HepG2 (cell line): ENCODE results near the gene RASL12. TPM values are rescaled to one million over a fixed set of nuclear protein-coding genes. Genes with fewer than 3 reads are reported as not detected.

Source experiments
- ATAC-seq: fragments of 200-7000 bp; cut with Tn5 transposase; 3 replicates; pipeline ENCODE4 v1.9.1; 2020; ENCODE audit warnings: mild to moderate bottlenecking, moderate library complexity
- BruUV-seq: library from RNA; stranded (reverse); fragments of 400-500 nt; replicated peaks from 2 replicates; lab custom pipeline; 2021; lab: Mats Ljungman, UMichigan
- CTCF ChIA-PET: fragments of 300-600 bp; formaldehyde crosslinking; extraction: SDS; loops from one replicate; lab custom pipeline; 2021; ENCODE audit warnings: low total read pairs, inconsistent platforms, low intra/inter-chr PET ratio; lab: Yijun Ruan, JAX
- POLR2A ChIA-PET: fragments of 350-600 bp; sonication (Branson Sonifier 250); formaldehyde crosslinking; loops from one replicate; lab custom pipeline; 2020; ENCODE audit warnings: antibody characterized with exemption, inconsistent platforms; lab: Yijun Ruan, JAX
- DNase-seq: peaks from one replicate; pipeline ENCODE4 v3.0.0-alpha.2; 2015; ENCODE audit warnings: low spot score
- FAIRE-seq: peaks from 3 replicates; lab custom pipeline; 2011; peaks lifted over from hg19 to GRCh38; lab: Jason Lieb, UNC
- H2AFZ ChIP-seq: one replicate; pipeline ENCODE4 v1.6.1; 2011; ENCODE audit warnings: low read length, inconsistent platforms
- H3K27ac ChIP-seq: fragments of 300-600 bp; 3 replicates; pipeline ENCODE4 v1.8.0; 2011; ENCODE audit warnings: mixed run types, mild to moderate bottlenecking, mixed read lengths, low read length, inconsistent platforms; ENCODE audit not compliant: insufficient read depth; ENCODE audit errors: extremely low read length
- H3K27me3 ChIP-seq, 2 experiments: fragments of 200-600 bp in 1 of 2; 2 replicates in 1 of 2; 3 replicates in 1 of 2; pipeline versions ENCODE4 v1.6.0 to v1.8.0; 2011; ENCODE audit warnings: low read length in 2 of 2, mild to moderate bottlenecking in 2 of 2, moderate library complexity in 2 of 2, inconsistent platforms in 1 of 2; ENCODE audit not compliant: insufficient read depth in 2 of 2, control insufficient read depth in 1 of 2
- H3K36me3 ChIP-seq, 2 experiments: fragments of 200-600 bp in 1 of 2; replicated peaks in 1 of 2; 2 replicates in 1 of 2; 3 replicates in 1 of 2; pipeline versions ENCODE4 v1.5.1 to v1.8.0; 2011; ENCODE audit warnings: low read length in 2 of 2, inconsistent platforms in 1 of 2; ENCODE audit not compliant: insufficient read depth in 2 of 2, control insufficient read depth in 1 of 2
- H3K4me1 ChIP-seq: 2 replicates; pipeline ENCODE4 v1.5.1; 2012; ENCODE audit warnings: low read length, inconsistent platforms; ENCODE audit not compliant: insufficient read depth
- H3K4me2 ChIP-seq: 2 replicates; pipeline ENCODE4 v1.6.0; 2011; ENCODE audit warnings: low read depth, low read length, inconsistent platforms
- H3K4me3 ChIP-seq, 3 experiments: fragments of 200-600 bp in 1 of 3; sonication (generic), shearing (Covaris generic) in 1 of 3; replicated peaks in 1 of 3; 2 replicates each; pipeline ENCODE4 v1.5.1; 2011 to 2016; ENCODE audit warnings: low read length in 3 of 3, inconsistent platforms in 2 of 3, low read depth in 2 of 3, mild to moderate bottlenecking in 2 of 3, control low read depth in 1 of 3, mixed read lengths in 1 of 3; ENCODE audit not compliant: insufficient read depth in 1 of 3
- H3K79me2 ChIP-seq: one replicate; pipeline ENCODE4 v1.6.1; 2011; ENCODE audit warnings: low read length, inconsistent platforms; ENCODE audit not compliant: insufficient read depth
- H3K9ac ChIP-seq: 2 replicates; pipeline ENCODE4 v1.6.0; 2011; ENCODE audit warnings: mild to moderate bottlenecking, low read depth, low read length, inconsistent platforms; ENCODE audit not compliant: insufficient read depth
- H3K9me3 ChIP-seq: 2 replicates; pipeline ENCODE4 v1.5.1; 2012; ENCODE audit warnings: mild to moderate bottlenecking, low read length
- H4K20me1 ChIP-seq: 2 replicates; pipeline ENCODE4 v1.6.0; 2011; ENCODE audit warnings: inconsistent platforms, mild to moderate bottlenecking, low read length, moderate library complexity; ENCODE audit not compliant: insufficient read depth
- DDIT3 ChIP-seq: sonication (generic); formaldehyde crosslinking; IDR thresholded peaks from 2 replicates; pipeline ENCODE4 v1.4.0; 2020; ENCODE audit warnings: mild to moderate bottlenecking, missing genetic modification reagents
- DMAP1 ChIP-seq: IDR thresholded peaks from 2 replicates; pipeline ENCODE4 v1.6.1; 2016
- DRAP1 ChIP-seq: IDR thresholded peaks from 2 replicates; pipeline ENCODE4 v1.6.1; 2016; ENCODE audit warnings: missing genetic modification reagents, missing compliant biosample characterization
- EHMT2 ChIP-seq: fragments of 200-600 bp; sonication (generic); IDR thresholded peaks from 2 replicates; pipeline ENCODE4 v1.7.0; 2017; ENCODE audit warnings: antibody characterized with exemption, low read depth, low read length, borderline replicate concordance
- HNRNPK ChIP-seq: fragments of 200-400 bp; formaldehyde crosslinking; IDR thresholded peaks from 2 replicates; pipeline ENCODE4 v1.6.1; 2018; ENCODE audit warnings: low read length, low read depth, moderate library complexity, mild to moderate bottlenecking; ENCODE audit not compliant: poor library complexity, severe bottlenecking
- HNRNPLL ChIP-seq: fragments of 200-400 bp; formaldehyde crosslinking; IDR thresholded peaks from 2 replicates; pipeline ENCODE4 v1.6.1; 2017; ENCODE audit warnings: mild to moderate bottlenecking, low read depth, low read length; ENCODE audit not compliant: poor library complexity, severe bottlenecking
- HOXA9 ChIP-seq: sonication (generic); formaldehyde crosslinking; IDR thresholded peaks from 2 replicates; pipeline ENCODE4 v1.8.1; 2022; ENCODE audit warnings: missing genetic modification reagents, mild to moderate bottlenecking, moderate library complexity, borderline replicate concordance
- IRX3 ChIP-seq: sonication (generic); formaldehyde crosslinking; IDR thresholded peaks from 2 replicates; pipeline ENCODE4 v1.8.1; 2023; ENCODE audit warnings: mild to moderate bottlenecking, low read depth, missing genetic modification reagents, borderline replicate concordance
- NCOA5 ChIP-seq: sonication (generic); formaldehyde crosslinking; IDR thresholded peaks from 2 replicates; pipeline ENCODE4 v1.4.0; 2020; ENCODE audit warnings: missing genetic modification reagents
- NR1H2 ChIP-seq: sonication (generic); formaldehyde crosslinking; IDR thresholded peaks from 2 replicates; pipeline ENCODE4 v1.8.1; 2022; ENCODE audit warnings: low read depth, missing genetic modification reagents, borderline replicate concordance
- PAWR ChIP-seq: sonication (generic); formaldehyde crosslinking; IDR thresholded peaks from 2 replicates; pipeline ENCODE4 v1.4.0; 2020; ENCODE audit warnings: missing genetic modification reagents, mild to moderate bottlenecking, borderline replicate concordance
- RFXAP ChIP-seq: sonication (generic); formaldehyde crosslinking; IDR thresholded peaks from 2 replicates; pipeline ENCODE4 v1.4.0; 2020; ENCODE audit warnings: missing genetic modification reagents, borderline replicate concordance
- SMAD1 ChIP-seq: sonication (generic); formaldehyde crosslinking; IDR thresholded peaks from 2 replicates; pipeline ENCODE4 v1.4.0; 2020; ENCODE audit warnings: missing genetic modification reagents, low read depth, mild to moderate bottlenecking, borderline replicate concordance
- SP5 ChIP-seq: IDR thresholded peaks from 2 replicates; pipeline ENCODE4 v1.6.1; 2016; ENCODE audit warnings: low read depth, borderline replicate concordance
- SSRP1 ChIP-seq: IDR thresholded peaks from 2 replicates; pipeline ENCODE4 v1.6.1; 2016; ENCODE audit warnings: control low read depth
- ZBTB3 ChIP-seq: sonication (generic); formaldehyde crosslinking; IDR thresholded peaks from 2 replicates; pipeline ENCODE4 v1.4.0; 2020; ENCODE audit warnings: low read depth, mild to moderate bottlenecking, moderate library complexity, missing genetic modification reagents, borderline replicate concordance
- ZFAT ChIP-seq: sonication (generic); formaldehyde crosslinking; conservative IDR thresholded peaks from 2 replicates; pipeline ENCODE4 v1.8.1; 2023; ENCODE audit warnings: missing genetic modification reagents, inconsistent platforms
- ZFP1 ChIP-seq: IDR thresholded peaks from 2 replicates; pipeline ENCODE4 v1.6.1; 2016
- ZNF263 ChIP-seq: sonication (generic); formaldehyde crosslinking; IDR thresholded peaks from 2 replicates; pipeline ENCODE4 v1.4.0; 2020; ENCODE audit warnings: missing genetic modification reagents
- ZNF33A ChIP-seq: sonication (generic); formaldehyde crosslinking; IDR thresholded peaks from 2 replicates; pipeline ENCODE4 v1.5.1; 2020; ENCODE audit warnings: missing genetic modification reagents, mild to moderate bottlenecking, moderate library complexity, borderline replicate concordance
- ZNF513 ChIP-seq: sonication (generic); formaldehyde crosslinking; conservative IDR thresholded peaks from 2 replicates; pipeline ENCODE4 v1.5.0; 2020; ENCODE audit warnings: missing genetic modification reagents
- ZNF678 ChIP-seq: sonication (generic); formaldehyde crosslinking; IDR thresholded peaks from 2 replicates; pipeline ENCODE4 v1.4.0; 2020; ENCODE audit warnings: mild to moderate bottlenecking, missing genetic modification reagents
- ZNF883 ChIP-seq: sonication (generic); formaldehyde crosslinking; IDR thresholded peaks from 2 replicates; pipeline ENCODE4 v1.5.1; 2020; ENCODE audit warnings: mild to moderate bottlenecking, missing genetic modification reagents; ENCODE audit errors: not compliant biosample characterization
- WGBS: methylation state at CpG from one replicate; pipeline ENCODE4 v1.1.6; 2017; ENCODE audit warnings: low lambda C conversion rate; 5-methylcytosine and 5-hydroxymethylcytosine counted together
- in situ Hi-C: cut with HindIII; loops from 2 replicates; pipeline ENCODE4 v1.10.0; 2017; ENCODE audit warnings: low pct_unique_long_range_greater_than_20kb; ENCODE audit not compliant: extremely low pct_ligation_motif_present
- intact Hi-C: fragments of 100-400 bp; cut with micrococcal nuclease; formaldehyde crosslinking; loops from one replicate; pipeline ENCODE4 v1.10.0; 2022; ENCODE audit not compliant: unreplicated experiment
- polyA plus RNA-seq, 8 experiments: library from polyadenylated mRNA; depleted of rRNA in 3 of 8; stranded (reverse) in 7 of 8; unstranded in 1 of 8; fragments of >200 nt; fragmentation: Illumina TruSeq in 4 of 8; extraction: Trizol in 4 of 8; gene quantifications; 2 replicates each; pipeline versions ENCODE4 v1.2.1 to v1.2.3, GENCODE V29; 2011 to 2016; ENCODE audit warnings: low read depth in 4 of 8, missing spikeins in 1 of 8, mixed read lengths in 1 of 8; ENCODE audit not compliant: insufficient read depth in 1 of 8
- total RNA-seq, 5 experiments: library from RNA; depleted of rRNA; stranded (reverse); fragments of >200 nt; fragmentation: Illumina TruSeq; extraction: Trizol; gene quantifications; 2 replicates each; pipeline ENCODE4 v1.2.3, GENCODE V29; 2016; ENCODE audit warnings: low read depth in 1 of 5

The RASL12 gene
- total and polyA plus RNA-seq, 2 of the 13 experiments (the other 11 are each of a cell fraction or from before 2014, with no cell fraction given) = 0.16 to 0.55 TPM

GRCh38 chr15:65028921-65029735 is 38.7 kb downstream of the RASL12 start, which contains the start of gene MTFMT:
Gene MTFMT, minus strand, starts transcription at chr15:65029639. Its CDS starts 26 bp downstream, at chr15:65029613.
- Histone ChIP-seq H3K4me3 (peak within 1 kb of the TSS; percentile 89 to 97 (median 95)), H3K27me3 (no peaks in the 10 kb centered on the region; a peak in 1 of 5 replicates), H3K27ac (peak within 1 kb of the TSS; percentile 66), H3K4me2 (peak within 1 kb of the TSS; percentile 85), H3K9ac (peak within 1 kb of the TSS; percentile 87), H3K9me3 (no peaks in the 10 kb centered on the region), H4K20me1 (no peaks in the 10 kb centered on the region), H3K36me3 (peaks cover 5 to 18% of the 10 kb centered on the region in 2 experiments; a peak in 3 of 5 replicates), H2AFZ (no peak within 1 kb of the TSS), H3K79me2 (peaks cover 15% of the 10 kb centered on the region), H3K4me1 (peaks cover 52% of the 10 kb centered on the region)
- CTCF ChIA-PET = interaction anchor here (0.9 kb wide), 1 partner anchor 25 kb away, joined by 3 read pairs; no protein-coding TSS in a partner anchor
- POLR2A ChIA-PET = no interaction called here
- ATAC-seq (peak; percentile 73), FAIRE-seq (no peak), DNase-seq (peak; percentile 68)
- in situ Hi-C loops (no loop called here), intact Hi-C loops (no loop called here)
- BruUV-seq = no TSS peak
- WGBS = 2% methylated on average over 6 of the region's 73 CpGs
- TF ChIP-seq ZNF263 (CRISPR knock-in tag) = peak; percentile 97
- no peak for TF ChIP-seq DDIT3 (CRISPR knock-in tag)
- TF ChIP-seq RFXAP (CRISPR knock-in tag) = 0 out of 2 replicates have a peak, but pooled peaks have one; percentile 60
- TF ChIP-seq HNRNPLL = peak; percentile 44
- TF ChIP-seq ZNF513 (CRISPR knock-in tag) = no peak
- no peak for TF ChIP-seq HOXA9 (CRISPR knock-in tag)
- peak; percentile 29 for TF ChIP-seq ZNF883
- no peak for TF ChIP-seq HNRNPK
- 0 out of 2 replicates have a peak, but pooled peaks have one; percentile 26 for TF ChIP-seq ZNF678 (CRISPR knock-in tag)
- no peak for TF ChIP-seq NR1H2 (CRISPR knock-in tag)
- TF ChIP-seq EHMT2 = no peak
- TF ChIP-seq PAWR (CRISPR knock-in tag) = no peak
- no peak for TF ChIP-seq ZFP1 (CRISPR knock-in tag)
- no peak for TF ChIP-seq SSRP1 (CRISPR knock-in tag)
- TF ChIP-seq DRAP1 (CRISPR knock-in tag) = peak; percentile 76
- TF ChIP-seq NCOA5 = no peak
- TF ChIP-seq DMAP1 (CRISPR knock-in tag) = no peak
- 0 out of 2 replicates have a peak, but pooled peaks have one; percentile 40 for TF ChIP-seq ZBTB3 (CRISPR knock-in tag)
- no peak for TF ChIP-seq ZFAT (CRISPR knock-in tag)
- TF ChIP-seq SP5 (CRISPR knock-in tag) = no peak
- TF ChIP-seq ZNF33A (CRISPR knock-in tag) = no peak
- TF ChIP-seq SMAD1 = no peak; the same call in 1 of the 2 replicates
- TF ChIP-seq IRX3 = no peak
